ENCODE results near the gene CENPE. TPM values are rescaled to one million over a fixed set of nuclear protein-coding genes. Genes with fewer than 3 reads are reported as not detected.

Gene CENPE
- total RNA-seq, 1 experiment from 2014 or later, result 28.7 TPM

GRCh38 chr4:103095080-103095479 is 103.1 kb downstream of the CENPE start:
- Histone ChIP-seq H3K27ac (no peak overlapping the region), H3K36me3 (ENCODE audit: low read depth) (no peaks in the 10 kb centered on the region), H3K4me2 (no peak overlapping the region), H3K9me2 (ENCODE audit: insufficient read depth) (no peaks in the 10 kb centered on the region), H2AFZ (no peak overlapping the region), H3K27me3 (ENCODE audit: insufficient read depth, low read depth) (no peaks in the 10 kb centered on the region), H3K79me2 (ENCODE audit: low read depth) (no peaks in the 10 kb centered on the region), H3K4me3 (no peak overlapping the region), H3K4me1 (replicated peaks; ENCODE audit: insufficient read depth) (no peaks in the 10 kb centered on the region), H4K20me1 (ENCODE audit: insufficient read depth) (no peaks in the 10 kb centered on the region), H3F3A (ENCODE audit: insufficient read depth, low read depth) (no peaks in the 10 kb centered on the region), H3K9me3 (ENCODE audit: insufficient read depth, low read depth) (no peaks in the 10 kb centered on the region)
- TF ChIP-seq CTCF (conservative IDR thresholded peaks at IDR 0.05), result no peak
- no peak for TF ChIP-seq EZH2 (IDR thresholded peaks at IDR 0.05; ENCODE audit: low read depth)
- DNase-seq, result no peak
- no TSS peak for BruUV-seq (replicated peaks)
- POLR2A ChIA-PET (ENCODE audit: unreplicated experiment), result no interaction called here
- CTCF ChIA-PET, result no interaction called here
- intact Hi-C loops (cut with micrococcal nuclease; ENCODE audit: unreplicated experiment), result loop anchor here (5.0 to 10.0 kb wide), 4 partner anchors 78 to 830 kb away; partner anchors contain the start of genes SLC39A8 and SLC9B1

- TF ChIP-seq EZH2 (IDR thresholded peaks at IDR 0.05; ENCODE audit: low read depth), result no peak
- no peak for TF ChIP-seq CTCF (conservative IDR thresholded peaks at IDR 0.05)
- no peaks in the 10 kb centered on the region for H3K9me2 ChIP-seq (ENCODE audit: insufficient read depth)
- H3K79me2 ChIP-seq (ENCODE audit: low read depth), result no peaks in the 10 kb centered on the region
- no peaks in the 10 kb centered on the region for H4K20me1 ChIP-seq (ENCODE audit: insufficient read depth)
- H3K4me3 ChIP-seq, result no peak overlapping the region
- no peak for DNase-seq
- no TSS peak for BruUV-seq (replicated peaks)
- H3K4me1 ChIP-seq (replicated peaks; ENCODE audit: insufficient read depth), result no peaks in the 10 kb centered on the region
- no peak overlapping the region for H3K4me2 ChIP-seq
- H3K27ac ChIP-seq, result no peak overlapping the region
- H3K36me3 ChIP-seq (ENCODE audit: low read depth), result no peaks in the 10 kb centered on the region
- H3K9me3 ChIP-seq (ENCODE audit: insufficient read depth, low read depth), result no peaks in the 10 kb centered on the region
- H3K27me3 ChIP-seq (ENCODE audit: insufficient read depth, low read depth), result no peaks in the 10 kb centered on the region
- CTCF ChIA-PET, result interaction anchor here (0.7 kb wide), 1 partner anchor 54 kb away, joined by 3 read pairs; no protein-coding TSS in a partner anchor
- POLR2A ChIA-PET (ENCODE audit: unreplicated experiment), result no interaction called here
- no peak overlapping the region for H2AFZ ChIP-seq
- H3F3A ChIP-seq (ENCODE audit: insufficient read depth, low read depth), result no peaks in the 10 kb centered on the region
- intact Hi-C loops (cut with micrococcal nuclease; ENCODE audit: unreplicated experiment), result loop anchor here (5.0 to 10.0 kb wide), 4 partner anchors 470 to 827 kb away; partner anchors contain the start of gene SLC39A8
Measured at GRCh38 chr4:103092245-103092644, 105.9 kb downstream of the CENPE start.

- peak; percentile 17 to 57 for DNase-seq
- no peak overlapping the region for H3K4me3 ChIP-seq
- TF ChIP-seq CTCF (conservative IDR thresholded peaks at IDR 0.05) (peak; percentile 72), EZH2 (IDR thresholded peaks at IDR 0.05; ENCODE audit: low read depth) (no peak)
- H3K36me3 ChIP-seq (ENCODE audit: low read depth), result no peaks in the 10 kb centered on the region
- intact Hi-C loops (cut with micrococcal nuclease; ENCODE audit: unreplicated experiment), result loop anchor here (5.0 to 10.0 kb wide), 4 partner anchors 469 to 827 kb away; partner anchors contain the start of gene SLC39A8
- ChIA-PET POLR2A (ENCODE audit: unreplicated experiment) (no interaction called here), CTCF (interaction anchor here (0.6 to 0.7 kb wide), 4 partner anchors 53 to 661 kb away, joined by 3 to 10 read pairs (median 3); no protein-coding TSS in a partner anchor)
- no TSS peak for BruUV-seq (replicated peaks)
- H3K9me2 ChIP-seq (ENCODE audit: insufficient read depth), result no peaks in the 10 kb centered on the region
- no peaks in the 10 kb centered on the region for H4K20me1 ChIP-seq (ENCODE audit: insufficient read depth)
- H3K4me1 ChIP-seq (replicated peaks; ENCODE audit: insufficient read depth), result no peaks in the 10 kb centered on the region
- no peak overlapping the region for H3K4me2 ChIP-seq
- H3F3A ChIP-seq (ENCODE audit: insufficient read depth, low read depth), result no peaks in the 10 kb centered on the region
- no peaks in the 10 kb centered on the region for H3K27me3 ChIP-seq (ENCODE audit: insufficient read depth, low read depth)
- no peak overlapping the region for H2AFZ ChIP-seq
- H3K79me2 ChIP-seq (ENCODE audit: low read depth), result no peaks in the 10 kb centered on the region
- H3K27ac ChIP-seq, result no peak overlapping the region
- no peaks in the 10 kb centered on the region for H3K9me3 ChIP-seq (ENCODE audit: insufficient read depth, low read depth)
Measured at GRCh38 chr4:103091601-103092223, 106.4 kb downstream of the CENPE start.

All from PC-9 (cell line).